SH-SY5Y (cell line): Measurements from ENCODE around the gene CCDC88B.

Experiments
- GATA2 ChIP-seq: IDR thresholded peaks from 2 replicates; pipeline ENCODE4 v1.6.1; 2011; ENCODE audit warnings: mild to moderate bottlenecking, low read depth, low read length
- GATA3 ChIP-seq: IDR thresholded peaks from 2 replicates; pipeline ENCODE4 v1.6.1; 2011; ENCODE audit warnings: low read depth, mild to moderate bottlenecking, low read length, moderate library complexity

CCDC88B gene

DNA sequence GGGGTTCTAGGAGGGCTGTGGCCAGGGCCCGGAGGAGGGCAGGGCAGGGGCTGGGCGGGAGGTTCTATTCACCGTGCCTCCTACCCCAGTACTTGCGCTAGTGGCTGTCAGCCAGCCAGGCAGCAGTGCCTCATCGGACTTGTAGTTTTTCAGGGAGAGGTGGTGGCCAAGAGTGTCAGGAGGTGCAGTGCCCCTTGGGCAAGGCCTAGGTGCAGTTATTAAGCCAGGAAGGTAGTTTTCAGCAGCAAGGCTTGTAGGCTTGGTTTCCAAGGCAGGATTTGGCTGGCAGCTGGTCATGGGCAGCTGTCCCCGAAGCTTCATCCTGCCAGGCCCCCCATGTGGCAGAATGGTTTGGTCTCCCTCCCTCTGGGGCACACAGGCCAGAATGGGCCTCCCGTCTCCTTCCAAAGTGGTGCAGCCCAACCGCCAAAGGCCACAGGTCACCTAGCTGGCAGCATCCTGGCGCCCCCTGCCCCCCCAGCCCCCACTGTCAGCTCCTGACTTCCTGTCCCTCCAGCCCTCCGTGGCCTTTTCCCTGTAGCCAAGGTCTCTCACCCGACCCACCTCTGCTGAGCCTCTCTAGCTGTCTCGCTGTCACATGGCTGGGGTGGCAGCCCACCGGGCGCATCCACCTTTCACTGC, 8.5 kb downstream of the CCDC88B start:
- no peak for TF ChIP-seq GATA2
- no peak for TF ChIP-seq GATA3

DNA sequence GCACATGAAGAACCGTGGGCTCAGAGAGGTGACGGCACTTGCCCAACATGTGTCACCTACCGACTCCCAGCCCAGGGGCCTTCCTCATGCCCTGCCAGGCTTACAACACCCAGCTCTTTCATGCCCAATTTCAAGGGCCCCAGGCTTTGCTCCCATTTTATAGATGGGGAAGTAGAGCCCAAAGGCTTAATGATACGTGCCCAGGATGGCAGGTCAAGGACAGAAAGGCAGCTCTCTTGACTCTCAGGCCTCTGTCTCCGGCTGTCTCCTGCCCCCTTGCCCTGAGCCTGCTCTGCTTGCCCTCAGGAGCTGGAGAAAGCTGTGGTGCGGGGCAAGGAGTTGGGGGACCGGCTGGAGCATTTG, 9.0 kb downstream of the CCDC88B start:
- TF ChIP-seq GATA2: no peak
- TF ChIP-seq GATA3: no peak

DNA sequence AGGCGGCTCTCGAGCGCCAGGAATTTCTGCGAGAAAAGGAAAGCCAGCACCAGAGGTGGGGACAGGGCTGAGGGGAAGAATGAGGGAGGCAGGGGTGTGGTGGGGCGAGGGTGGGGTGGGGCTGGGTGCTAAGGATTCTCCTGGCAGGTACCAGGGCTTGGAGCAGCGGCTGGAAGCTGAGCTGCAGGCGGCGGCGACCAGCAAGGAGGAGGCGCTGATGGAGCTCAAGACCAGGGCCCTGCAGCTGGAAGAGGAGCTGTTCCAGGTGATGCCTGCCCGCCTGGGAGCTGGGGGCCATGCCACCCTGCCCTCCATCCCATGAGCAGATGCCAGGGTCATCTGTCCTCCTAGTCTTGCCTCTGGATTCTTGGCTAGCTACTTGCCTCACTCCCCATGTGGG, 9.4 kb downstream of the CCDC88B start:
- TF ChIP-seq GATA2 (no peak), GATA3 (no peak)

DNA sequence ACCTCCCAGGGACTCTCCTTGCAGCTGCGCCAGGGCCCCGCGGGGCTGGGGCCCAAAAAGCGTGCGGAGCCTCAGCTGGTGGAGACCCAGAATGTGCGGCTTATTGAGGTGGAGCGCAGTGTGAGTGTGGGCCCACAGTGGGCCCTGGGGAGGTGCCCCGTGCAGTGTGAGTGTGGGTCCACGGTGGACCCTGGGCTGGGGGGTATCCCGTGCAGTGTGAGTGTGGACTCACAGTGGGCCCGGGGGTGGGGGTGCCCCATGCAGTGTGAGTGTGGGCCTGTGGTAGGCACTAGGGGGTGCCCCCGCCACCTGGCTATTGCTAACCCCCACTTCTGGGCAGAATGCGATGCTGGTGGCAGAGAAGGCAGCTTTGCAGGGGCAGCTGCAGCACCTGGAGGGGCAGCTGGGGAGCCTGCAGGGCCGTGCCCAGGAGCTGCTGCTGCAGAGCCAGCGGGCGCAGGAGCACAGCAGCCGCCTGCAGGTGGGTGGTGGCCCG, 11.2 kb downstream of the CCDC88B start:
- TF ChIP-seq GATA3 (no peak), GATA2 (no peak)

DNA sequence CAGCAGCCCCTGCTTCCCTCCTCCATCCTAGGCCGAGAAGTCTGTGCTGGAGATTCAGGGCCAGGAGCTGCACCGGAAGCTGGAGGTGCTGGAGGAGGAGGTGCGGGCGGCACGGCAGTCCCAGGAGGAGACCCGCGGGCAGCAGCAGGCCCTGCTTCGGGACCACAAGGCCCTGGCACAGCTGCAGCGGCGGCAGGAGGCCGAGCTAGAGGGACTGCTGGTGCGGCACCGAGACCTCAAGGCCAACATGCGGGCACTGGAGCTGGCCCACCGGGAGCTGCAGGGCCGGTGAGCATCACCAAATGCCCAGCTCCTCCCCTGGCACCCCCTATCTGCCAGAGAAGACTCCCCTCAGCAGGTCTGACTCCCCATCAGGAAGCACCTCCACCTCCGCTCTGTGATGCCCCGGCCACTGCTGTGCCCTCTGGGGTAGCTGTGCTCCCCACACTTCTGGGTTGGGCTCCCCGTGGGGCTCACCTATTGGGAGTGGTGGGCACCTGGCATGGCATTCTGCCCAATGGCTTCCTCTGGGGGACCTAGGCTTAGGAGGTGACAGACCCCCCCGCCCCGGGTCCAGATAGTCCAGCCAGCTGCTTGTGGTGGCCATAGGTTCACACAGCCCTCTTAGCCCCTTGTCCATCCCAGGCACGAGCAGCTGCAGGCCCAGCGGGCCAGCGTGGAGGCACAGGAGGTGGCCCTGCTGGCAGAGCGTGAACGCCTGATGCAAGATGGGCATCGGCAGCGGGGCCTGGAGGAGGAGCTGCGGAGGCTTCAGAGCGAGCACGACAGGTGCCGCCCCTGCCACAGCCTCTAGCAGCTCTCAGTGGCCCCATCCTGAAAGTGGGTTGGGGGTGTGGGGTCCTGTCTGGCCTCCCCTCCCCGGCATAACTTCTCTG, 12.3 kb downstream of the CCDC88B start:
- TF ChIP-seq GATA2: no peak
- no peak for TF ChIP-seq GATA3

DNA sequence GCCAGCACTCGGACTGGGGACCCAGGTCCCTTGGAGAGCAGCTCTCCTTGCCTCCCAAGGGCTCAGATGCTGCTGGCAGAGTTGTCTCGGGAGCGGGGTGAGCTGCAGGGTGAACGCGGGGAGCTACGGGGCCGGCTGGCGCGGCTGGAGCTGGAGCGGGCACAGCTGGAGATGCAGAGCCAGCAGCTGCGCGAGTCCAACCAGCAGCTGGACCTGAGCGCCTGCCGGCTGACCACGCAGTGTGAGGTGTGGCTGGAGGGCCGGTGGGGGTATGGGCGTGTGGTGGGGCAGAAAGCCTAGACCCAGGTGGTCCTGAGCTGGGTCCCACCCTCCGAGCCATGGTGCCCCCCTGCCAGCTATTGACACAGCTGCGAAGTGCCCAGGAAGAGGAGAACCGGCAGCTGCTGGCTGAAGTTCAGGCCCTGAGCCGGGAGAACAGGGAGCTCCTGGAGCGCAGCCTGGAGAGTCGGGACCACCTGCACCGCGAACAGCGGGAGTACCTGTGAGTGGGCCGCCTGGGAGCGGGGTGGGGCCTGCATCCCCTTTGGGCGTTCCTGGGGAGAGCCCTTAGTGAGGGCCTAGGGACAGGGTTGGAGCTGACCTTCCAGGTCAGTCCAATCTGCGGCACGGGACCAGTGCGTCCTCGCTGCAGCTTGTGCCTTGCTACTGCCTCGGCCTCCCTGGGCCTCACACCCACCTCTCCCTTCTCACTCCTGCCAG, 13.2 kb downstream of the CCDC88B start:
- no peak for TF ChIP-seq GATA2
- no peak for TF ChIP-seq GATA3

DNA sequence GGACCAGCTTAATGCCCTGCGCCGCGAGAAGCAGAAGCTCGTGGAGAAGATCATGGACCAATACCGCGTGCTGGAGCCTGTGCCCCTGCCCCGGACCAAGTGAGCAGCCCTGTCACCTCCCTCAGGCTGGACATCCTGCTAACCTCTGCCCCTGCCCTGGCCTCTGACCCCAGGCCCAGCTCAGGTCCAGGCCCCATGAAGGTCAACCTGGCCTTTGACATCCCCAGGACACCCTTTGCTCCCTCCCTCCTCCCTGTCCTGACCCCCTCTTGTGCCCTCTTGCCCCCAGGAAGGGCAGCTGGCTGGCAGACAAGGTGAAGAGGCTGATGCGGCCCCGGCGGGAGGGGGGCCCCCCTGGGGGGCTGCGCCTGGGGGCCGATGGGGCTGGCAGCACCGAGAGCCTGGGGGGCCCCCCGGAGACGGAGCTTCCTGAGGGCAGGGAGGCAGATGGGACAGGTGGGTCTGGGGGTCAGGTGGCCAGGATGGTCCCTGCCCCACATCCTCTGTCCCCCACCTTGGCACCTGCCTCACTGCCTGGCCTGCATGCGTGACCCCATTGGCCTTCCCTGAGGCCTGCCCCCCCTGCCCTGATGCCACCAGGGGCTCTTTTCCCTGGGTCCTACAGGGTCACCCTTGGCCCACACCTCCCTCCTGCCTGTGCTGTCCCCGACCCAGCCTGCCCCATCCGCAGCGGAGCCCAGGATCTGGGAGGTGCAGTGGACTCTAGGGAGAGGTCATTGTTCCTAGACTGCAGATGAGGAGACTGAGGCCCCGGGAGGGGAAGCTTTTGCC, 13.9 kb downstream of the CCDC88B start:
- TF ChIP-seq GATA2 (no peak), GATA3 (no peak)

DNA sequence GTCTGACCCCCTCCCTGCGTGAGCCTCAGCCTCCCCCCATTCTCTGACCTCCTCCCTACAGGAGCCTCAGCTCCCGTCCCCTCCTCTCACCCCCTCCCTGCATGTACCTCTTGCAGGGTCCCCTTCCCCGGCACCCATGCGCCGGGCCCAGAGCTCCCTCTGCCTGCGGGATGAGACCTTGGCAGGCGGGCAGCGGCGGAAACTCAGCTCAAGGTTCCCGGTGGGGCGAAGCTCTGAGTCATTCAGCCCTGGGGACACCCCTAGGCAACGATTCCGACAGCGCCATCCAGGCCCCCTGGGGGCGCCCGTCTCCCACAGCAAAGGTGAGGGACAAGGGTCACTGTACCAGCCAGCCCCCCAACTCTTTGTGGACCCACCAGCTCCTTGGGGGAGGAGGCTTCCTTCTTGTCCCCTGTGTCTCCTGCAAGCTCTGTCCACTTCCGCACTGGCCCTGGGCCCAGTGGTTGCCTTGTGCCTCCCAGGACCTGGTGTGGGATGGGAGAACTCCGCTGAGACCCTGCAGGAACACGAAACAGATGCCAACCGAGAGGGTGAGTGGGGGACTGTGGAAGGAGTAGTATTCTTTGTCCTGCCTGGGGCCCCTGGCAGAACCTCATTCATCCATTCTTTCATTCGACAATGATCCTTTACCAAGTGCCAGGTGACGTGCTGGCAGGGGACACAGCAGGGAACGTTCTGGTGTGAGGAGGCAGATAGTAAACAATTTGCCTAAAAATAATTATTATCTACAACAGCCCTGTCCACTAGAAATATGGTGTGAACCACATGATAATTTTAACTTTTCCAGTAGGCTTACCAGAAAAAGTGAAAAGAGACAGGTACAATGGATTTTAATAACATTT, 15.3 kb downstream of the CCDC88B start:
- TF ChIP-seq GATA3: no peak
- TF ChIP-seq GATA2: no peak

DNA sequence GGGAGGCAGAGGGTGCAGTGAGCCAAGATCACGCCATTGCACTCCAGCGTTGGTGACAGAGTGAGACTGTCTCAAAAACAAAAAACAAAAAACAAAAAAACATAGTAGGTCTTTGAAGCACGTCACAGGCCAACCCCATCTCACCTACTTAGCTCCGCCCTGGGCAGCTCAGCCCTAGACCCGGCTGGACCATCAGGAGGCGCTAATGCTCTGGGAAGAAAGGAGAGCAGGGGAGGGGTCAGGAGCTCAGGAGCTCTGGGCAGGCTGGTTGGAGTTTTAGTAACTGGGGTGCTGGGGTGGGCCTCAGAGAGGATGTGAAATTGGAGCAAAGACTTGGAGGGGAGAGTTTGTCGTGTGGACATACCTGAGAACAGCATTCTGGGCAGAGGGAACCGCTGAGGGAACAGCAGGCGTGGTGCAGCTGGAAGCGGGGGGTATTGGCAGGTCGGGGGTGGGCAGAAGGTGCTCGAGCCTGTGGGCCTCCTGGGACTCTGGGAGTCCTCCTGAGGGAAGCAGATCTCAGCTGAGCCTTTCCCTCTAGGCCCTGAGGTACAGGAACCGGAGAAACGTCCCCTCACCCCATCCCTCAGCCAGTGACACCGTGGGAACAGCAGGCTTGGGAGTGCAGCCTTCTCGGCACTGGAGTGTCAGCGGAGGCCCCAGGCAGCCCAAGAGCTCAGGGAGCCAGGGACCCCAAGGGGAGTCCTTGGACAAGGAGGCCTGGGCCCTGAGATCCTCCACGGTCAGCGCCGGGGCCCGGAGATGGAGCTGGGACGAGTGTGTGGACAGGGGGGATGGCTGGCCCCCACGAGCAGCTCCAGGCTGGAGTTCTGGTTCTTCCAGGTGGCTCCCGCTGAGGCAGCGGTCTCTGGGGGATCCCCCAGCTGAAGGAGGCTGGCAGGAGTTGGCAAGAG, 16.8 kb downstream of the CCDC88B start:
- no peak for TF ChIP-seq GATA3
- no peak for TF ChIP-seq GATA2

DNA sequence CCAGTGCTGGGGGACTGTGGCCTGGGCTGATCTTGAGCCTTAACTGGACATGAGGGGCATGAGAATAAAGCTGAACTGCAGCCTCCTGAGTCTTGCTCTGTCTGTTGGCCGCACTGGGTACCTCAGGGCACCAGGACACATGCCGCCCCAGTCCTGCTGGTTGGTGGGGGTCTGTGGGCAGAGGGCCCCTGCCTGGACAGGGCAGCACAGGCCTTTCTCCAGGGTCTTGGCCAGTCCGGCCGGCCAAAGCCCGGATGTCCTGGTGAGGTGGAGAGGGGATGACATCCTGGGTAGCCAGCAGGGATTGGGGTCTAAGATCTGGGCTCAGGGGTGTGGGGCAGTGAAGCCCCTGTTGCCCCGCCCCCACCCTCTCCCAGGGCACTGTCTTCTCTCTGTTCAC, 17.4 kb downstream of the CCDC88B start:
- TF ChIP-seq GATA2 (no peak), GATA3 (no peak)

DNA sequence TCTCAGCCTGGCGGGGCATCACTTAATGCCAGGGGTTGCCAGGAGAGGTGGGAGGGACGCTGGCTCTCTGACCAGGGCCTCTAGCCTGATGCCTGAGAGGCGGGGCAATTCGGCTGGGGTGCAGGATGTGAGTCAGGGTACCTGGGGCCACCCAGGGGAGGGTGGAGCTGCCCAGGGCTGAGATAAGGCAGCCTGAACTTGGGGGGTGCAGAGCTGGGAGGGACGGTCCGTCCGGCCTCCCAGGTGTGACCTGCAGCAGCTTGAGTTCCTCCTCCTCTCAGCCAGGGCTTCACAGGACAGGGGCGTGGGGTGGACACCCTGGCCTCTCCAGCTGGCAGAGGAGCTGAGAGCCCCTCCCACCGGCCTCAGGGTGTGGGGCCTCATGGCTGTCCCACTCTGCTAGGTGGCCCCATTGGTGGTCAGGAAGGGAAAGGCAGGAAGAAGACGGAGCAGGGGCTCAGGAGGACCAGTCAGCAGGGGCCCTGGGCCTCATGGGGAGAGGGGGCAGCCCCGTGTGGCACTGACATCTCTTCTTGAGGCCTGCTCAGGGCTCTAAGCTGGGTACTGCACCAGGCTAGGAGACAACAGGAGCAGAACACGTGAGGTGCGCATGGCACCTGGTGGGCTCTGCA, 18.0 kb downstream of the CCDC88B start:
- TF ChIP-seq GATA3 (no peak), GATA2 (no peak)

DNA sequence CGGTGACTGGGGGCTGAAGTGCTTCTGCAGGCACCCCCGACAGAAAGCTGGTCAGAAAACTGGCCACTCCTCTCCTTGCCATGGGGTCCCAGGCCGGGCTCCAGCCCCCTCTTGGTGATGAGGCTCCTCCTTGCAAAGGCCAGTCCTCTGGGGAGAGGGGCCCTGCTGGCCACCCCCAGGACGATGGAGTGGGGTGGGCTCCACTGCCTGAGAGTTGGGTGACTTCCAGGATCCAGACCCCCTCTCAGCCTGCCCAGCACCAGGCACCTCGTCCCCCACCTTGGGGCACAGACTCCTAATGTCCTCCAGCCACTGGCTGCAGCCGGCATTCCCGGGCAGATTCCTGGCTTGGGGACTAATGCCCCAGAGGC, 18.5 kb downstream of the CCDC88B start:
- no peak for TF ChIP-seq GATA2
- no peak for TF ChIP-seq GATA3
